Fibroblast of gingiva (primary cell): ENCODE measurements around the gene KIAA2012.

ENCODE experiments used
- DNase-seq: peaks from one replicate; pipeline ENCODE4 v3.0.0-alpha.2; 2011; ENCODE audit warnings: low read depth

Gene KIAA2012

GRCh38 chr2:202084265-202084664 is 11.2 kb downstream of the KIAA2012 start:
- DNase-seq: peak; percentile 33

GRCh38 chr2:202088777-202089176 is 15.7 kb downstream of the KIAA2012 start:
- no peak for DNase-seq

- no peak for DNase-seq
These were observed 17.5 kb downstream of the KIAA2012 start for GRCh38 chr2:202090530-202090929.

DNA sequence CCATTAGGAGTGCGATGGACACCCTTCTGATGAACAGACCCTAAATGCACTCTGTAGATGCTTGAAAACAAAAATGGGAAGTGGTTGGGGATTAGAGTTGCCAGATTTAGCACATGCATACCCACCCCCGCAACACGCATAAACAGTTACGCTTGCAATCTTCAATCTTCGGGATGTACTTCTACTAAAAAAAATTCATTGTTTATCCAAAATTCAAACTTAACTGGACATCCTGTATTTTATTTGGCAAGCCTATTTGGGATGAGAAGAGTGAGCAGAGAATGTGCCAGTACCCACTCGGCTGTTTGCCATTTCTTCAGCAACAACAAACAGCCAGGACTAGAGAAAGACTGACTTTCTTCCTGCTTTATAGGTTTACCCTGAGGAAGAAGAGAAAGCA is 18.4 kb downstream of the KIAA2012 start:
- peak; percentile 88 for DNase-seq

- DNase-seq: no peak
These were observed 21.5 kb downstream of the KIAA2012 start for GRCh38 chr2:202094426-202094986.

DNA sequence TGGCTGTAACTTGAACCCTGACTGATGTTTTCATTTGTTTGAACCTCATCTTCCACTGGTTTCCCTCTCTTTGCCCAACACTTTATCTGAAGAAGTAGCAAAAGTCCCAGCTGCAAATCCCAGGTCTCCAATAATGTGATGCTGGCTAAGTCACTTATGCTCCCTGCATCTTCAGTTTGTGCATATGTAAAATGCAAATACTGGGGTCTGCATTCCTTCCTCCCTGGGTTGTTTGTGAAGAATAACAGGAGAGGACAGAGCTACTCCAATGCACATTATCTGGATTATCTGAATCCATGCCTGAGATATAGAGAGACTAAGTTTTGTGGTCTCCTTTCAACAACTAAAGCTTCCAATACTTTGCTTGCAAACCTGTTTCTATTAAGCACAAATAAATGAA is 22.2 kb downstream of the KIAA2012 start:
- DNase-seq: no peak

DNA sequence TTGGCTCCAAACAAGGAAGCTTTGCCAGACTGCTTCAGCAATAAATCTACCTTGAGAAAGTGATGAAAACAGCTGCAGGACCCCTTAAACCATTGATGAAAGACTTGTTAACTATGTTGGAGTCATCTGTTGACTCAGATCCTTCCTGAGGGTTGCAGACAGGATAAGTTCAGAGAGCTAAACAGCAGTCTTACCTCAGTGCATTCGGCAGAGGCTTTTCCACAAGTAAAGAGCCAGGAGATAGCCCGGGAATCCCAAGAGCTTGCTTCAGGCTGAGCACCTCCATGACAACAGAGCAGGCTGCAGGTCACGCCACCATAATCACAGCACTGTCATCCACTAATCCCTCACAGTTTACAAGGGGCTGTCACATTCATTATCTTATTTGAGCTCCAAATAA is 23.7 kb downstream of the KIAA2012 start:
- no peak for DNase-seq

GRCh38 chr2:202098291-202098690 is 25.2 kb downstream of the KIAA2012 start:
- DNase-seq: no peak

- DNase-seq: no peak
These were observed 26.5 kb downstream of the KIAA2012 start for GRCh38 chr2:202099515-202099914.

GRCh38 chr2:202100176-202100575 is 27.1 kb downstream of the KIAA2012 start:
- DNase-seq: no peak

GRCh38 chr2:202101026-202101579 is 28.0 kb downstream of the KIAA2012 start:
- DNase-seq: no peak

- DNase-seq: no peak
These were observed 29.5 kb downstream of the KIAA2012 start for GRCh38 chr2:202102425-202103000.

- DNase-seq: peak; percentile 59
These were observed 31.3 kb downstream of the KIAA2012 start for GRCh38 chr2:202104286-202104870.

DNA sequence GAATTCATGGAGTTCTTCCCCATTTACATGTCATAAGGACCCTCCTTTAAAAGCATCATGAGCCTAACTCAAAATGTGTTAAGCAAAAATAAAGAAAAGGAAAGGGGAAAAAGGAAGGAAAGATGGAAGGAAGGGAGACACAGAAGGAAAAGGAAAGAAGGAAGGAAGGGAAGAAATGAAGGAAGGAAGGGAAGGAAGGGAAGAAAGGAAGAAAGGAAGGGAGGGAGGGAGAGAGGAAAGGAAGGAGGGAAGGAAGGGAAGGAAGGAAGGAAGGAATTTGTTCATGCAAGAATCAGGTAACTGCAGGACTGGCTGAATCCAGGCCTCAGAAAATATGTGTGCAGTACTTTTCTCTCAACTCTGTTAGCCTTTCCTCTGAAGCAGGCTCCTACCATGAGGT is 32.0 kb downstream of the KIAA2012 start:
- DNase-seq: no peak

- DNase-seq: no peak
These were observed 35.3 kb downstream of the KIAA2012 start for GRCh38 chr2:202108345-202108744.

- no peak for DNase-seq
These were observed 36.2 kb downstream of the KIAA2012 start for GRCh38 chr2:202109139-202109736.

GRCh38 chr2:202109737-202110184 is 36.7 kb downstream of the KIAA2012 start:
- peak; percentile 93 for DNase-seq

DNA sequence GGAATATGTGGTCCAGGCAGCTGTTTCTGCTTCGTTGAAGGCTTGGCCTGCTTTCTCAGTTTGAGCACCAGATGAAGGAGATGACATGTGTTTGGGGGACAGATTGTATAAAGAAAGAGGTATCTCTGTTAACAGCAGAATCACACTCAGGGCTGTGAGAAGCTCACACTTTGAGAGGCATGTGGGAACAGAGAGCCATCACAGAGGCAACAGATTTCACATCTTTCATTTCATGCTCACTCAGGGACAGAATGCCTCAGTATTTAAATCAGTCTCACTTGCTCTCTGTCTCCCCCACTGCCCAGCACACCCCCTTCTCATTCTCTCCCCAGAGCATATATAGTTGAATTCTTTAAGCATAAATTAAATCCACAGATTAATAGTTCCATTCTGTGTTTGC is 37.4 kb downstream of the KIAA2012 start:
- no peak for DNase-seq

GRCh38 chr2:202112041-202112440 is 39.0 kb downstream of the KIAA2012 start:
- no peak for DNase-seq

GRCh38 chr2:202113571-202114142 is 40.6 kb downstream of the KIAA2012 start:
- peak; percentile 64 for DNase-seq

GRCh38 chr2:202114291-202114690 is 41.2 kb downstream of the KIAA2012 start:
- no peak for DNase-seq

- DNase-seq: peak; percentile 46
These were observed 41.7 kb downstream of the KIAA2012 start for GRCh38 chr2:202114795-202115194.
